NCI-H460 (cell line): ENCODE data around the gene LBH. TPM values are rescaled to one million over a fixed set of nuclear protein-coding genes. Genes with fewer than 3 reads are reported as not detected.

Experiments
- DNase-seq: peaks from one replicate; pipeline ENCODE4 v3.0.0-alpha.2; 2016; ENCODE audit warnings: low read depth; ENCODE audit errors: extremely low read depth
- small RNA-seq, 2 experiments: library from RNA; depleted of rRNA; stranded (forward); fragments of <200 nt; gene quantifications; one replicate each; pipeline ENCODE3, GENCODE V24; 2014
- total RNA-seq: library from RNA; depleted of rRNA; stranded (reverse); fragments of >200 nt; shearing (Covaris generic); gene quantifications from 2 replicates; pipeline ENCODE4 v1.2.3, GENCODE V29; 2014; rRNA removed

The LBH gene
- total RNA-seq, 1 experiment from 2014 or later, result 12.5 TPM

- DNase-seq, result no peak
These were observed 67.0 kb downstream of the LBH start for GRCh38 chr2:30298302-30298701.

GRCh38 chr2:30300122-30300455 lies 68.8 kb downstream of the LBH start:
- no peak for DNase-seq

DNA sequence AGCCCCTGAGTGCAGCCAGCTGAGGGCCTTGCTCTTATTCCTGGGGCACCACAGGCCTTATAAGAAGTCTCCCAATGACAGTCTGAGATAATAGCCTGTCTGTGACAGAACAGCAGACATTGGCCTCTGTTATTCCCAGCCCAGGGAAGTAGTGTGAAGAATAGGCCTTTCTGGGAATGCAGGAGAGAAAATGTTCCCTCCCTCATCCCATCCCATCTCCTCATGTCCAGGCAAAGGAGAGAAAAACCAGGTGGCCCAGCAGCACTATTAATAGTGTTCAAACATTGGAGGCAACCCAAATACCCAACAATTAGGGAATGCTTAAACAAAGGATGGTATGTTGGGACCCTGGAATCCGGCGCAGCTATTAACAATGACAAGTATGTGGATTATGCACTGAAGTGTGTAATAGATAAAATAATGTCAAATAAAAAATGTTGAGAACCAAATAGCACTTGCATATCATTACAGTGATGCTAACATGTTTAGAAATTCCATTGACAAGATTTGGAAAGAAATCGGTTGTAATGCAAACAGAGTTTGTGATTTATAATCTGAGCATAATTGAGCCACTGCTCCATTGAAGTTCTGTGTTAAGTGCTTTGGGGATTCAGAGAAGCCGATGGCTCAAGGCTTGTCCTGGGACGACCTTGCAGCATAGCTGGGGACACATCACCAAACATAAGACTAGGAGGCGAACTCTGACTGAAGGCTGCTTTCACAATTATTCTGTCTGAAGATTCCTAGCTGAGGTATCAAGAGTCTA lies 69.3 kb downstream of the LBH start:
- no peak for DNase-seq

DNA sequence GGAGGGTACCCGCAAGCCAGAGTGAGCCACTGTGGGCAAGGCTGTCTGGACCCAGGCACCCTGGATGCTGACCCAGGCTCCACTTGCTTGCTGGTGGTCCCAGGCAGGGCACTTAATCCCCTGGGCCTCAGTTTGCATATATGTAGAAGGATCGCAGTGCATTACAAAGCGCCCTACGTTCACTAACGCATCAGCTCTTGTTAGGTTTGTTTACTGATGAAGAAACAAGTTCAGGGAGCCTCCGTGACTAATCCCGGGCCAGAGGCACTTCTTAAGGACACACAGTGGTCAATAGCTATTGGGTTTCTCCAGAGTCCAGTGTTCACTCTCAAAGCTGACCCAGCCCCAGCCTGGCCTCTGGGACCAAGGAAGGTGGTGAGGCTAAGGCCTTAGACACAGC lies 70.2 kb downstream of the LBH start:
- no peak for DNase-seq

- DNase-seq, result no peak
These were observed 71.2 kb downstream of the LBH start for GRCh38 chr2:30302566-30302965.

DNA sequence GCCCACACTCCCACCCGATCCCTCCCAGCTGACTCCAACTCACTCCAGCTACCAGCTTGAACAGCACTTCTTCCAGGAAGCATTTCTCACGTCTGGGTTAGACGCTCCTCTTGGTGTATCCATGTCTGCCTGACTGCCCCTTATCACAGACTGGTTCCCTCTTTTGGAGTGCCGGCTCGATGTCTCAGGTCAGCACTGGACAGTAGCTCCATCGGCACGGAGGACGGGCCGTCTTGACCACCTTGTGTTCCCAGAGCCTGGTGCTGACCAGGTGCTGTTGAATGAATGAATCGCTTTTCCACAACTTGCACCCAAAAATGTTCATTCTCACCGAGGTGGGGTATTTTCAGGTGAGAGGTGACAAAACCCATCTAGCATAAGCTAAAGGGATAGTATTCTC lies 71.8 kb downstream of the LBH start:
- DNase-seq, result no peak

GRCh38 chr2:30305235-30305634 lies 73.9 kb downstream of the LBH start:
- no peak for DNase-seq

- no peak for DNase-seq
These were observed 75.2 kb downstream of the LBH start for GRCh38 chr2:30306522-30306921.

DNA sequence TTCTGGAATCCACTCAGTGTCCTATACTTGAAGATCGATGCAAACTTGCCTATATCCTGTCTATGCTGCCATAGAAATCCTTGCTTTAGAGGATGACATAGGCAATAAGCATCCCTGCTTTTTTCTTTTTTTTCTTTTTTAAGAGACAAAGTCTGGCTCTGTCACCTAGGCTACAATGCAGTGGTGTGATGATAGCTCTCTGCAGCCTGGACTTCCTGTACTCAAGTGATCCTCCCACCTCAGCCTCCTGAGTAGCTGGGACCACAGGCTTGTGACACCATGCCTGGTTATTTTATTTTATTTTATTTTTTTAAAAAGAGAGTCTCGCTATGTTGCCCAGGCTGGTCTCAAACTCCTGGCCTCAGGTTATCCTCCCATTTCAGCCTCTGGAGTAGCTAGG lies 76.9 kb downstream of the LBH start:
- no peak for DNase-seq

Small RNA genes within 50 kb of the gene (small RNA-seq; reads per million reads assigned to genes)
- 0 to 0.06 reads per million in 2 experiments for gene SNORA10B

Other genes with a start within 250 kb of the LBH start
- gene YPEL5, start 84.5 kb upstream of the LBH start, total RNA-seq, result 45.5 and 50.2 TPM in 2 replicates
- gene LCLAT1, start 215.7 kb downstream of the LBH start, total RNA-seq, result 37.6 and 43.1 TPM in 2 replicates